IMR-90 (cell line): ENCODE results near the gene GGNBP2. TPM values are rescaled to one million over a fixed set of nuclear protein-coding genes. Genes with fewer than 3 reads are reported as not detected.

Source experiments
- ATAC-seq: fragments of 200-7000 bp; cut with Tn5 transposase; 2 replicates; pipeline ENCODE4 v1.9.1; 2020; ENCODE audit warnings: low read depth, mild to moderate bottlenecking, moderate library complexity
- BruUV-seq: library from RNA; stranded (reverse); fragments of 400-500 nt; replicated peaks from 2 replicates; lab custom pipeline; 2021; lab: Mats Ljungman, UMichigan
- CTCF ChIA-PET: fragments of 300-600 bp; formaldehyde crosslinking; extraction: SDS; loops from one replicate; lab custom pipeline; 2021; ENCODE audit warnings: antibody characterized with exemption; lab: Yijun Ruan, JAX
- POLR2A ChIA-PET: fragments of 300-600 bp; sonication (Branson Sonifier 250); formaldehyde crosslinking; loops from one replicate; lab custom pipeline; 2022; ENCODE audit warnings: antibody characterized with exemption; ENCODE audit not compliant: unreplicated experiment; lab: Charles Lee
- DNase-seq: peaks from one replicate; pipeline ENCODE4 v3.0.0; 2013
- H2AFZ ChIP-seq: replicated peaks from 2 replicates; pipeline ENCODE3; 2013; ENCODE audit warnings: low read length, mild to moderate bottlenecking; ENCODE audit not compliant: poor library complexity
- H2AK5ac ChIP-seq: 2 replicates; pipeline ENCODE4 v1.6.1; 2013; ENCODE audit warnings: low read depth, low read length, inconsistent platforms
- H2AK9ac ChIP-seq: replicated peaks from 2 replicates; pipeline ENCODE3; 2013; ENCODE audit warnings: mild to moderate bottlenecking, low read depth, low read length, moderate library complexity; ENCODE audit not compliant: poor library complexity
- H2BK120ac ChIP-seq: 2 replicates; pipeline ENCODE4 v1.6.1; 2013; ENCODE audit warnings: low read depth, low read length, inconsistent platforms
- H2BK15ac ChIP-seq: 3 replicates; pipeline ENCODE4 v1.6.1; 2013; ENCODE audit warnings: low read depth, low read length, inconsistent platforms
- H2BK20ac ChIP-seq: 2 replicates; pipeline ENCODE4 v1.6.1; 2013; ENCODE audit warnings: low read depth, mild to moderate bottlenecking, inconsistent platforms, low read length, moderate library complexity
- H2BK5ac ChIP-seq: 2 replicates; pipeline ENCODE4 v1.6.1; 2013; ENCODE audit warnings: mild to moderate bottlenecking, low read depth, low read length, inconsistent platforms; ENCODE audit not compliant: poor library complexity, severe bottlenecking
- H3K14ac ChIP-seq: replicated peaks from 2 replicates; pipeline ENCODE4 v1.6.1; 2013; ENCODE audit warnings: low read depth, low read length, inconsistent platforms
- H3K18ac ChIP-seq: 2 replicates; pipeline ENCODE4 v1.6.1; 2013; ENCODE audit warnings: low read depth, low read length, control low read depth
- H3K23ac ChIP-seq: 2 replicates; pipeline ENCODE4 v1.6.1; 2013; ENCODE audit warnings: low read depth, low read length, inconsistent platforms
- H3K27ac ChIP-seq: 2 replicates; pipeline ENCODE4 v1.5.1; 2013; ENCODE audit warnings: mild to moderate bottlenecking, control low read depth, low read length; ENCODE audit not compliant: insufficient read depth
- H3K27me3 ChIP-seq: 2 replicates; pipeline ENCODE4 v1.6.1; 2013; ENCODE audit warnings: low read length; ENCODE audit not compliant: control insufficient read depth, insufficient read depth
- H3K36me3 ChIP-seq: 2 replicates; pipeline ENCODE4 v1.6.1; 2013; ENCODE audit warnings: low read length, mixed read lengths; ENCODE audit not compliant: control insufficient read depth, insufficient read depth
- H3K4ac ChIP-seq: 2 replicates; pipeline ENCODE4 v1.6.1; 2013; ENCODE audit warnings: low read depth, low read length, inconsistent platforms
- H3K4me1 ChIP-seq: 2 replicates; pipeline ENCODE4 v1.6.1; 2013; ENCODE audit warnings: low read length, mixed read lengths; ENCODE audit not compliant: control insufficient read depth, insufficient read depth
- H3K4me2 ChIP-seq: 2 replicates; pipeline ENCODE4 v1.6.1; 2013; ENCODE audit warnings: low read depth, mild to moderate bottlenecking, control low read depth, low read length, moderate library complexity
- H3K4me3 ChIP-seq: 2 replicates; pipeline ENCODE4 v1.5.1; 2013; ENCODE audit warnings: low read depth, mild to moderate bottlenecking, control low read depth, low read length, moderate library complexity; ENCODE audit not compliant: insufficient read depth
- H3K56ac ChIP-seq: 2 replicates; pipeline ENCODE4 v1.6.1; 2013; ENCODE audit warnings: low read length, inconsistent platforms; ENCODE audit not compliant: insufficient read depth; ENCODE audit errors: extremely low read depth
- H3K79me1 ChIP-seq, 2 experiments: 2 replicates each; pipeline ENCODE4 v1.6.1; 2013; ENCODE audit warnings: low read length in 2 of 2, inconsistent platforms in 1 of 2, low read depth in 1 of 2
- H3K9ac ChIP-seq: 2 replicates; pipeline ENCODE4 v1.6.1; 2013; ENCODE audit warnings: low read depth, low read length, control low read depth
- H3K9me1 ChIP-seq: 2 replicates; pipeline ENCODE4 v1.6.1; 2013; ENCODE audit warnings: low read length, inconsistent platforms; ENCODE audit not compliant: insufficient read depth
- H3K9me3 ChIP-seq: 2 replicates; pipeline ENCODE4 v1.6.1; 2013; ENCODE audit warnings: low read length; ENCODE audit not compliant: control insufficient read depth, insufficient read depth
- H4K20me1 ChIP-seq: 2 replicates; pipeline ENCODE4 v1.6.1; 2013; ENCODE audit warnings: low read length, inconsistent platforms; ENCODE audit not compliant: insufficient read depth
- H4K5ac ChIP-seq: 2 replicates; pipeline ENCODE4 v1.6.1; 2013; ENCODE audit warnings: mild to moderate bottlenecking, low read depth, low read length, control low read depth
- H4K8ac ChIP-seq, 2 experiments: 2 replicates each; pipeline ENCODE4 v1.6.1; 2013; ENCODE audit warnings: low read depth in 2 of 2, low read length in 2 of 2, control low read depth in 1 of 2, inconsistent platforms in 1 of 2
- H4K91ac ChIP-seq: 2 replicates; pipeline ENCODE4 v1.6.1; 2013; ENCODE audit warnings: low read depth, low read length, inconsistent platforms; ENCODE audit not compliant: insufficient read depth
- CHD1 ChIP-seq: IDR thresholded peaks from 2 replicates; pipeline ENCODE4 v1.6.1; 2012; ENCODE audit warnings: low read depth, low read length, improper control_type of control experiment
- CTCF ChIP-seq: conservative IDR thresholded peaks from 2 replicates; pipeline ENCODE4 v1.5.1; 2012; ENCODE audit warnings: mild to moderate bottlenecking, low read depth, low read length, improper control_type of control experiment
- ELK1 ChIP-seq: fragments of 150-350 bp; IDR thresholded peaks from 2 replicates; pipeline ENCODE4 v1.6.1; 2016; ENCODE audit warnings: low read depth, mild to moderate bottlenecking, low read length, moderate library complexity, borderline replicate concordance
- FOS ChIP-seq: fragments of 150-350 bp; IDR thresholded peaks from 2 replicates; pipeline ENCODE4 v1.6.1; 2016; ENCODE audit warnings: low read depth, low read length
- MAZ ChIP-seq: IDR thresholded peaks from 2 replicates; pipeline ENCODE4 v1.6.1; 2012; ENCODE audit warnings: low read depth, mild to moderate bottlenecking, low read length, improper control_type of control experiment, moderate library complexity, borderline replicate concordance
- NFE2L2 ChIP-seq: fragments of 150-350 bp; IDR thresholded peaks from 2 replicates; pipeline ENCODE4 v1.6.1; 2016; ENCODE audit warnings: low read depth, mild to moderate bottlenecking, low read length
- POLR2A ChIP-seq: IDR thresholded peaks from 2 replicates; pipeline ENCODE4 v1.6.1; 2012; ENCODE audit warnings: mild to moderate bottlenecking, low read depth, low read length
- RAD21 ChIP-seq: IDR thresholded peaks from 2 replicates; pipeline ENCODE4 v1.6.1; 2012; ENCODE audit warnings: low read length, improper control_type of control experiment
- RFX5 ChIP-seq: IDR thresholded peaks from 2 replicates; pipeline ENCODE4 v1.8.0; 2012; ENCODE audit warnings: low read depth, mild to moderate bottlenecking, low read length, moderate library complexity
- SMC3 ChIP-seq: fragments of 150-350 bp; IDR thresholded peaks from 2 replicates; pipeline ENCODE4 v1.6.1; 2016; ENCODE audit warnings: low read depth, mild to moderate bottlenecking, antibody characterized with exemption, low read length, moderate library complexity
- WGBS, 2 experiments: methylation state at CpG; one replicate each; pipeline versions ENCODE4 v1.1.5 to v1.1.7; 2013; ENCODE audit warnings: missing lambda C conversion rate in 2 of 2; ENCODE audit not compliant: insufficient read length in 1 of 2; ENCODE audit errors: extremely low coverage in 2 of 2; 5-methylcytosine and 5-hydroxymethylcytosine counted together
- dilution Hi-C: fragments of 300-500 bp; cut with HindIII; formaldehyde crosslinking; loops from one replicate; pipeline ENCODE4 v1.14.3; 2018; ENCODE audit warnings: low sequenced_read_pairs; ENCODE audit not compliant: unreplicated experiment
- in situ Hi-C: fragments of 300-500 bp; cut with MboI; formaldehyde crosslinking; loops from 3 replicates; pipeline ENCODE4 v1.14.3; 2019; ENCODE audit warnings: low sequenced_read_pairs, inconsistent platforms, mixed read lengths
- intact Hi-C: fragments of 100-400 bp; cut with micrococcal nuclease; formaldehyde crosslinking; loops from 2 replicates; pipeline ENCODE4 v1.10.0; 2022
- polyA plus RNA-seq, 3 experiments: library from polyadenylated mRNA; depleted of rRNA; stranded (reverse); fragments of >200 nt; gene quantifications; 2 replicates each; pipeline ENCODE4 v1.2.3, GENCODE V29; 2012; ENCODE audit warnings: low replicate concordance in 1 of 3
- total RNA-seq: library from RNA; depleted of rRNA; stranded (reverse); fragments of >200 nt; gene quantifications from 2 replicates; pipeline ENCODE4 v1.2.3, GENCODE V29; 2012

The GGNBP2 gene
- total and polyA plus RNA-seq, 2 of the 4 experiments (the other 2 are of a cell fraction) = 40.7 to 56.2 TPM

DNA sequence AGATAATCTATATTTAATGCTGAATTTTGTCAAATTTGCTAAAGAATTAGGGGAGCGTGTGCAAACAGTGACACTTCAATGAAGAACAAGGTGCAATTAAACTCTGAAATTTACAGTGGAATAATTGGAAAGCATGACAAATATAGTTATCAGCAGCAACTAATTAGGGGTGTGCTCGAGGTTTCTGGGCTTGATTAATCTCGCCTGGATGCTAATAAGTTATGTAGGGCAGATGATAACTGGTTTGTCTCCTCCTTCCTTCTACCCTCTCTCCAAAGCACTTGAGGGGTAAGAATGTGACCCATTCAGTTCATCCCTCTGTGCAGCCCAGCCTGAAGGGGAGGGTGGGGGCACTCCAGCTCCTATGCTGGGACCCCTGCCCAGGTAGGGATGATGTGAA lies 78.6 kb downstream of the GGNBP2 start:
- no peak overlapping the region for H2AK9ac ChIP-seq
- H4K5ac ChIP-seq = no peak overlapping the region
- H2AFZ ChIP-seq = no peak overlapping the region
- ATAC-seq = no peak
- no peak overlapping the region for H2BK5ac ChIP-seq
- H4K20me1 ChIP-seq = no peaks in the 10 kb centered on the region; the same call in 1 of the 2 replicates
- in situ Hi-C loops (no loop called here), dilution Hi-C loops (no loop called here), intact Hi-C loops (no loop called here)
- H3K4me3 ChIP-seq = no peak overlapping the region
- ChIA-PET CTCF (no interaction called here), POLR2A (no interaction called here)
- WGBS, 2 experiments = no CpG with 5 or more reads among the region's 3 CpGs
- H2BK120ac ChIP-seq = no peak overlapping the region
- H3K4me2 ChIP-seq = no peak overlapping the region
- H3K14ac ChIP-seq = no peak overlapping the region
- no peak overlapping the region for H2BK15ac ChIP-seq
- no peak overlapping the region for H3K9ac ChIP-seq
- H2BK20ac ChIP-seq = no peak overlapping the region
- H3K18ac ChIP-seq = no peak overlapping the region
- no peaks in the 10 kb centered on the region for H3K9me3 ChIP-seq
- no peak overlapping the region for H3K56ac ChIP-seq
- no peak overlapping the region for H2AK5ac ChIP-seq
- H4K8ac ChIP-seq = no peak overlapping the region
- no peak for DNase-seq
- no peaks in the 10 kb centered on the region for H3K9me1 ChIP-seq
- H3K79me1 ChIP-seq = no peaks in the 10 kb centered on the region
- no peaks in the 10 kb centered on the region for H3K4me1 ChIP-seq
- H3K27ac ChIP-seq = no peak overlapping the region
- H4K91ac ChIP-seq = no peak overlapping the region
- no TSS peak for BruUV-seq
- peaks cover 18% of the 10 kb centered on the region; the same call in 1 of the 2 replicates for H3K27me3 ChIP-seq
- no peaks in the 10 kb centered on the region for H3K36me3 ChIP-seq
- H3K4ac ChIP-seq = no peak overlapping the region
- H3K23ac ChIP-seq = no peak overlapping the region
- TF ChIP-seq POLR2A = no peak
- TF ChIP-seq NFE2L2 = no peak
- no peak for TF ChIP-seq ELK1
- TF ChIP-seq SMC3 = no peak
- TF ChIP-seq RAD21 = no peak
- TF ChIP-seq CHD1 = no peak
- no peak for TF ChIP-seq RFX5
- no peak for TF ChIP-seq CTCF
- no peak for TF ChIP-seq FOS
- TF ChIP-seq MAZ = no peak
